Activated T-cell treated with anti-CD3 and anti-CD28 coated beads, Interleukin-2, amount 50 U/mL, for 4 hours (primary cell): ENCODE results near the gene ZNF845. TPM values are rescaled to one million over a fixed set of nuclear protein-coding genes. Genes with fewer than 3 reads are reported as not detected.
"Not testable (repeated sequence)": the region's sequence is repeated elsewhere in the genome, so short reads cannot be mapped to it uniquely, and the experiment has no call there.

Experiments
- ATAC-seq, 2 donors: fragments of 200-7000 bp; cut with Tn5 transposase; one replicate each; pipeline ENCODE4 v1.10.0; 2021
- DNase-seq: peaks from one replicate; pipeline ENCODE4 v3.0.0-alpha.2; 2020
- H3K27me3 Mint-ChIP-seq: one replicate; pipeline ENCODE4 v1.8.0; 2021; ENCODE audit warnings: low read depth, mixed read lengths
- H3K36me3 Mint-ChIP-seq: one replicate; pipeline ENCODE4 v1.8.0; 2022; ENCODE audit warnings: mixed read lengths; ENCODE audit not compliant: insufficient read depth
- H3K4me1 Mint-ChIP-seq: one replicate; pipeline ENCODE4 v1.8.0; 2021; ENCODE audit warnings: low read depth, mixed read lengths
- H3K4me3 Mint-ChIP-seq: one replicate; pipeline ENCODE4 v1.8.0; 2021; ENCODE audit warnings: mild to moderate bottlenecking, moderate library complexity, mixed read lengths
- H3K9me3 Mint-ChIP-seq: one replicate; pipeline ENCODE4 v1.8.0; 2021; ENCODE audit warnings: mixed read lengths
- total RNA-seq, 3 donors: library from RNA; stranded (reverse); gene quantifications; one replicate each; pipeline ENCODE4 v1.2.1, GENCODE V29; 2021

The ZNF845 gene
- total RNA-seq, 3 donors from 2014 or later: 3.7 to 4.0 (median 3.8) TPM

GRCh38 chr19:53357821-53358581 is 24.5 kb downstream of the ZNF845 start:
- ATAC-seq (no peak), DNase-seq (no peak)
- Mint-ChIP-seq H3K4me1 (no peaks in the 10 kb centered on the region), H3K4me3 (no peak overlapping the region), H3K27me3 (no peaks in the 10 kb centered on the region), H3K9me3 (peaks cover 30% of the 10 kb centered on the region), H3K36me3 (peaks cover 12% of the 10 kb centered on the region)

GRCh38 chr19:53360056-53360455 is 26.5 kb downstream of the ZNF845 start:
- H3K4me3 Mint-ChIP-seq, H3K36me3 Mint-ChIP-seq, DNase-seq, ATAC-seq, H3K4me1 Mint-ChIP-seq, H3K27me3 Mint-ChIP-seq: not testable (repeated sequence)
- H3K9me3 Mint-ChIP-seq: peaks cover 20% of the 10 kb centered on the region

GRCh38 chr19:53365134-53365898 is 31.8 kb downstream of the ZNF845 start, which contains the start of gene ZNF525:
Gene ZNF525 (plus strand): TSS chr19:53365705. CDS start chr19:53372282, 6,577 bp downstream.
- DNase-seq: peak; percentile 98
- H3K4me1 Mint-ChIP-seq: peaks cover 24% of the 10 kb centered on the region
- H3K36me3 Mint-ChIP-seq: peaks cover 10% of the 10 kb centered on the region
- peak within 1 kb of the TSS; percentile 95 for H3K4me3 Mint-ChIP-seq
- peaks cover 4% of the 10 kb centered on the region for H3K9me3 Mint-ChIP-seq
- peak; percentile 99 to 100 for ATAC-seq
- H3K27me3 Mint-ChIP-seq: no peaks in the 10 kb centered on the region

GRCh38 chr19:53365899-53366493 is 32.4 kb downstream of the ZNF845 start:
- Mint-ChIP-seq H3K36me3 (peaks cover 16% of the 10 kb centered on the region), H3K4me1 (peaks cover 24% of the 10 kb centered on the region), H3K27me3 (no peaks in the 10 kb centered on the region), H3K9me3 (peaks cover 9% of the 10 kb centered on the region), H3K4me3 (peak overlapping the region; percentile 95)
- peak; percentile 52 to 59 for ATAC-seq
- peak; percentile 33 for DNase-seq

- Mint-ChIP-seq H3K27me3 (no peaks in the 10 kb centered on the region), H3K4me3 (no peak overlapping the region), H3K36me3 (peaks cover 62% of the 10 kb centered on the region), H3K9me3 (peaks cover 16% of the 10 kb centered on the region), H3K4me1 (peaks cover 4% of the 10 kb centered on the region)
- no peak for DNase-seq
- ATAC-seq: no peak
Observed at GRCh38 chr19:53372196-53372595, 38.6 kb downstream of the ZNF845 start.

- no peak for ATAC-seq
- peaks cover 16% of the 10 kb centered on the region for H3K9me3 Mint-ChIP-seq
Observed at GRCh38 chr19:53374288-53374687, 40.7 kb downstream of the ZNF845 start.

GRCh38 chr19:53374743-53375142 is 41.2 kb downstream of the ZNF845 start:
- Mint-ChIP-seq H3K9me3 (peaks cover 16% of the 10 kb centered on the region), H3K27me3 (no peaks in the 10 kb centered on the region), H3K36me3 (peaks cover 76% of the 10 kb centered on the region), H3K4me1 (no peaks in the 10 kb centered on the region), H3K4me3 (no peak overlapping the region)
- ATAC-seq: no peak
- no peak for DNase-seq

More at GRCh38 chr19:53374288-53374687, 40.7 kb downstream of the ZNF845 start:
- DNase-seq: no peak
- peaks cover 73% of the 10 kb centered on the region for H3K36me3 Mint-ChIP-seq
- no peaks in the 10 kb centered on the region for H3K27me3 Mint-ChIP-seq
- H3K4me3 Mint-ChIP-seq: no peak overlapping the region
- no peaks in the 10 kb centered on the region for H3K4me1 Mint-ChIP-seq

GRCh38 chr19:53381376-53381775 is 47.8 kb downstream of the ZNF845 start:
- Mint-ChIP-seq H3K27me3 (no peaks in the 10 kb centered on the region), H3K4me3 (no peak overlapping the region), H3K9me3 (peaks cover 47% of the 10 kb centered on the region), H3K4me1 (no peaks in the 10 kb centered on the region), H3K36me3 (peaks cover 84% of the 10 kb centered on the region)
- ATAC-seq (no peak), DNase-seq (no peak)

GRCh38 chr19:53388168-53388567 is 54.6 kb downstream of the ZNF845 start:
- H3K4me1 Mint-ChIP-seq: no peaks in the 10 kb centered on the region
- ATAC-seq: no peak
- no peak overlapping the region for H3K4me3 Mint-ChIP-seq
- no peaks in the 10 kb centered on the region for H3K27me3 Mint-ChIP-seq
- peaks cover 32% of the 10 kb centered on the region for H3K36me3 Mint-ChIP-seq
- no peak for DNase-seq
- peaks cover 41% of the 10 kb centered on the region for H3K9me3 Mint-ChIP-seq

GRCh38 chr19:53388904-53389303 is 55.4 kb downstream of the ZNF845 start:
- Mint-ChIP-seq H3K27me3 (no peaks in the 10 kb centered on the region), H3K36me3 (peaks cover 27% of the 10 kb centered on the region), H3K4me3 (no peak overlapping the region), H3K9me3 (peaks cover 37% of the 10 kb centered on the region), H3K4me1 (no peaks in the 10 kb centered on the region)
- DNase-seq (no peak), ATAC-seq (no peak)

GRCh38 chr19:53389571-53389970 is 56.0 kb downstream of the ZNF845 start:
- peaks cover 35% of the 10 kb centered on the region for H3K9me3 Mint-ChIP-seq
- no peak for DNase-seq
- H3K4me1 Mint-ChIP-seq: peaks cover under 1% of the 10 kb centered on the region
- no peak for ATAC-seq
- H3K27me3 Mint-ChIP-seq: no peaks in the 10 kb centered on the region
- no peak overlapping the region for H3K4me3 Mint-ChIP-seq
- H3K36me3 Mint-ChIP-seq: peaks cover 26% of the 10 kb centered on the region

GRCh38 chr19:53389978-53390377 is 56.4 kb downstream of the ZNF845 start:
- no peak for DNase-seq
- peaks cover 4% of the 10 kb centered on the region for H3K4me1 Mint-ChIP-seq
- no peak overlapping the region for H3K4me3 Mint-ChIP-seq
- ATAC-seq: no peak
- H3K27me3 Mint-ChIP-seq: no peaks in the 10 kb centered on the region
- peaks cover 22% of the 10 kb centered on the region for H3K36me3 Mint-ChIP-seq
- H3K9me3 Mint-ChIP-seq: peaks cover 31% of the 10 kb centered on the region

GRCh38 chr19:53394522-53394973 is 61.0 kb downstream of the ZNF845 start:
- Mint-ChIP-seq H3K9me3 (peaks cover 7% of the 10 kb centered on the region), H3K27me3 (no peaks in the 10 kb centered on the region), H3K4me1 (peaks cover 30% of the 10 kb centered on the region), H3K4me3 (peak overlapping the region; percentile 97), H3K36me3 (peaks cover 14% of the 10 kb centered on the region)
- no peak for ATAC-seq
- DNase-seq: no peak
